H1 (cell line): ENCODE measurements around the gene FAIM2. TPM values are rescaled to one million over a fixed set of nuclear protein-coding genes. Genes with fewer than 3 reads are reported as not detected.

ENCODE experiments used
- CTCF ChIA-PET: fragments of 300-600 bp; sonication (Branson Sonifier 250); formaldehyde crosslinking; loops from one replicate; lab custom pipeline; 2021; ENCODE audit not compliant: partially characterized antibody; lab: Charles Lee
- POLR2A ChIA-PET: fragments of 300-600 bp; sonication (Branson Sonifier 250); formaldehyde crosslinking; loops from one replicate; lab custom pipeline; 2021; ENCODE audit warnings: inconsistent platforms; ENCODE audit not compliant: partially characterized antibody; lab: Charles Lee
- DNase-seq, 2 experiments: peaks; one replicate each; pipeline versions ENCODE4 v3.0.0 to v3.0.0-alpha.2; 2010 to 2022; ENCODE audit warnings: low spot score in 2 of 2, low read depth in 1 of 2, mixed read lengths in 1 of 2
- FAIRE-seq: peaks from 2 replicates; lab custom pipeline; 2011; peaks lifted over from hg19 to GRCh38; lab: Jason Lieb, UNC
- H2AFZ ChIP-seq: 2 replicates; pipeline ENCODE4 v1.8.1; 2012; ENCODE audit warnings: low read length, inconsistent platforms
- H2AK5ac ChIP-seq: 2 replicates; pipeline ENCODE4 v1.6.1; 2013; ENCODE audit warnings: low read depth, low read length
- H2BK120ac ChIP-seq: replicated peaks from 2 replicates; pipeline ENCODE3; 2013; ENCODE audit warnings: low read depth, low read length, inconsistent platforms
- H2BK12ac ChIP-seq: 2 replicates; pipeline ENCODE4 v1.6.1; 2013; ENCODE audit warnings: low read depth, low read length
- H2BK15ac ChIP-seq: 2 replicates; pipeline ENCODE4 v1.6.1; 2013; ENCODE audit warnings: low read length
- H2BK20ac ChIP-seq: 2 replicates; pipeline ENCODE4 v1.6.1; 2013; ENCODE audit warnings: low read length
- H2BK5ac ChIP-seq: 2 replicates; pipeline ENCODE4 v1.6.1; 2013; ENCODE audit warnings: low read depth, low read length
- H3K14ac ChIP-seq: 2 replicates; pipeline ENCODE4 v1.6.1; 2013; ENCODE audit warnings: inconsistent platforms; ENCODE audit not compliant: insufficient read length
- H3K18ac ChIP-seq: 2 replicates; pipeline ENCODE4 v1.6.1; 2013; ENCODE audit warnings: low read length; ENCODE audit errors: extremely low read depth
- H3K23ac ChIP-seq: 2 replicates; pipeline ENCODE4 v1.6.1; 2013; ENCODE audit warnings: inconsistent platforms; ENCODE audit not compliant: insufficient read length
- H3K23me2 ChIP-seq: 2 replicates; pipeline ENCODE4 v1.6.1; 2013; ENCODE audit warnings: low read depth, low read length
- H3K27ac ChIP-seq: 2 replicates; pipeline ENCODE4 v1.6.1; 2011; ENCODE audit warnings: low read depth, low read length, inconsistent platforms
- H3K27me3 ChIP-seq, 4 experiments: replicated peaks in 1 of 4; 1 replicate in 1 of 4; 2 replicates in 3 of 4; pipeline versions ENCODE4 v1.6.1 to v1.8.1; 2011 to 2013; ENCODE audit warnings: low read length in 3 of 4, mild to moderate bottlenecking in 3 of 4, inconsistent platforms in 2 of 4, mixed read lengths in 2 of 4, moderate library complexity in 1 of 4; ENCODE audit not compliant: control insufficient read depth in 3 of 4, insufficient read depth in 3 of 4; ENCODE audit errors: extremely low read depth in 1 of 4
- H3K36me3 ChIP-seq, 4 experiments: 2 replicates each; pipeline versions ENCODE4 v1.6.1 to v1.8.1; 2011 to 2013; ENCODE audit warnings: mild to moderate bottlenecking in 4 of 4, low read length in 3 of 4, moderate library complexity in 2 of 4, control low read depth in 1 of 4, inconsistent platforms in 1 of 4; ENCODE audit not compliant: insufficient read depth in 4 of 4, control insufficient read depth in 2 of 4
- H3K4ac ChIP-seq: replicated peaks from 2 replicates; pipeline ENCODE3; 2013; ENCODE audit warnings: low read length, low read depth, mixed read lengths, inconsistent platforms; ENCODE audit not compliant: insufficient read length
- H3K4me1 ChIP-seq, 4 experiments: replicated peaks in 1 of 4; 1 replicate in 1 of 4; 2 replicates in 3 of 4; pipeline versions ENCODE4 v1.6.1 to v1.8.1; 2011 to 2013; ENCODE audit warnings: low read length in 3 of 4, inconsistent platforms in 2 of 4, mixed read lengths in 1 of 4; ENCODE audit not compliant: insufficient read depth in 4 of 4, control insufficient read depth in 3 of 4
- H3K4me2 ChIP-seq, 2 experiments: 2 replicates each; pipeline versions ENCODE4 v1.6.1 to v1.8.1; 2011 to 2013; ENCODE audit warnings: low read depth in 2 of 2, low read length in 2 of 2, control low read depth in 1 of 2, inconsistent platforms in 1 of 2, mild to moderate bottlenecking in 1 of 2; ENCODE audit not compliant: insufficient read depth in 1 of 2
- H3K4me3 ChIP-seq, 4 experiments: fragments of 200-600, 300-600 bp in 1 of 4; sonication (generic), shearing (Covaris generic), sonication (Bioruptor Twin) in 1 of 4; 2 replicates each; pipeline versions ENCODE4 v1.5.1 to v1.8.1; 2011 to 2016; ENCODE audit warnings: low read length in 4 of 4, low read depth in 3 of 4, control low read depth in 2 of 4, inconsistent platforms in 2 of 4, mild to moderate bottlenecking in 2 of 4, mixed read lengths in 1 of 4, moderate library complexity in 1 of 4; ENCODE audit not compliant: insufficient read depth in 2 of 4; ENCODE audit errors: extremely low read depth in 1 of 4
- H3K56ac ChIP-seq: replicated peaks from 2 replicates; pipeline ENCODE3; 2013; ENCODE audit warnings: low read depth, mild to moderate bottlenecking, mixed read lengths, low read length, inconsistent platforms; ENCODE audit not compliant: insufficient read length
- H3K79me1 ChIP-seq: 2 replicates; pipeline ENCODE4 v1.6.1; 2013; ENCODE audit warnings: low read depth, low read length, control low read depth
- H3K79me2 ChIP-seq, 2 experiments: 2 replicates each; pipeline versions ENCODE4 v1.6.1 to v1.8.1; 2012 to 2013; ENCODE audit warnings: low read length in 2 of 2, mild to moderate bottlenecking in 2 of 2, inconsistent platforms in 1 of 2; ENCODE audit not compliant: insufficient read depth in 2 of 2, control insufficient read depth in 1 of 2
- H3K9ac ChIP-seq, 4 experiments: replicated peaks in 1 of 4; 1 replicate in 1 of 4; 2 replicates in 3 of 4; pipeline versions ENCODE4 v1.6.1 to v1.8.1; 2011 to 2013; ENCODE audit warnings: low read depth in 3 of 4, low read length in 3 of 4, control low read depth in 2 of 4, mild to moderate bottlenecking in 2 of 4, moderate library complexity in 2 of 4, inconsistent platforms in 1 of 4; ENCODE audit errors: extremely low read depth in 1 of 4
- H3K9me3 ChIP-seq, 2 experiments: 2 replicates each; pipeline versions ENCODE4 v1.6.1 to v1.8.1; 2012 to 2013; ENCODE audit warnings: mild to moderate bottlenecking in 2 of 2, moderate library complexity in 2 of 2, control low read depth in 1 of 2, inconsistent platforms in 1 of 2, low read depth in 1 of 2, low read length in 1 of 2, mixed read lengths in 1 of 2; ENCODE audit not compliant: insufficient read depth in 2 of 2
- H4K20me1 ChIP-seq, 2 experiments: replicated peaks in 1 of 2; 2 replicates each; pipeline versions ENCODE3 to v1.8.1; 2011 to 2013; ENCODE audit warnings: inconsistent platforms in 2 of 2, low read length in 2 of 2, mild to moderate bottlenecking in 1 of 2; ENCODE audit not compliant: insufficient read depth in 2 of 2, control insufficient read depth in 1 of 2
- H4K5ac ChIP-seq: 2 replicates; pipeline ENCODE4 v1.6.1; 2013; ENCODE audit warnings: low read length, low read depth, mixed read lengths, inconsistent platforms; ENCODE audit not compliant: insufficient read length
- H4K8ac ChIP-seq: 2 replicates; pipeline ENCODE4 v1.8.0; 2013; ENCODE audit warnings: mild to moderate bottlenecking, moderate library complexity, low read length, inconsistent platforms; ENCODE audit not compliant: insufficient read depth; ENCODE audit errors: extremely low read depth
- H4K91ac ChIP-seq: replicated peaks from 2 replicates; pipeline ENCODE3; 2013; ENCODE audit warnings: low read length, mixed read lengths, inconsistent platforms; ENCODE audit not compliant: insufficient read length
- CEBPB ChIP-seq: IDR thresholded peaks from 2 replicates; pipeline ENCODE4 v1.6.1; 2012; ENCODE audit warnings: low read depth, low read length
- GABPA ChIP-seq: IDR thresholded peaks from 2 replicates; pipeline ENCODE4 v1.6.1; 2011; ENCODE audit warnings: mild to moderate bottlenecking, low read length, moderate library complexity, borderline replicate concordance; ENCODE audit not compliant: insufficient read depth
- HDAC2 ChIP-seq, 2 experiments: fragments of 300-600 bp in 1 of 2; sonication (generic) in 1 of 2; IDR thresholded peaks; 2 replicates each; pipeline ENCODE4 v1.6.1; 2011 to 2012; ENCODE audit warnings: low read depth in 2 of 2, low read length in 2 of 2, mild to moderate bottlenecking in 2 of 2, moderate library complexity in 2 of 2, borderline replicate concordance in 1 of 2, inconsistent platforms in 1 of 2
- PHF8 ChIP-seq: fragments of 200-600 bp; sonication (generic); conservative IDR thresholded peaks from 2 replicates; pipeline ENCODE4 v1.7.1; 2012; ENCODE audit warnings: low read depth, mild to moderate bottlenecking, inconsistent platforms, low read length, moderate library complexity
- POLR2A ChIP-seq, 2 experiments: IDR thresholded peaks; 1 replicate in 1 of 2; 2 replicates in 1 of 2; pipeline ENCODE4 v1.6.1; 2011; ENCODE audit warnings: low read depth in 2 of 2, low read length in 2 of 2, mild to moderate bottlenecking in 2 of 2; ENCODE audit errors: control extremely low read depth in 1 of 2
- POU5F1 ChIP-seq: IDR thresholded peaks from 2 replicates; pipeline ENCODE4 v1.6.1; 2011; ENCODE audit warnings: low read depth, mild to moderate bottlenecking, low read length, moderate library complexity
- RFX5 ChIP-seq: IDR thresholded peaks from 2 replicates; pipeline ENCODE4 v1.6.1; 2011; ENCODE audit warnings: low read depth, low read length, improper control_type of control experiment, borderline replicate concordance
- TAF7 ChIP-seq: optimal IDR thresholded peaks from 2 replicates; pipeline ENCODE3; 2011; ENCODE audit warnings: low read depth, mild to moderate bottlenecking, inconsistent platforms, low read length, moderate library complexity, borderline replicate concordance
- TEAD4 ChIP-seq: IDR thresholded peaks from 2 replicates; pipeline ENCODE4 v1.6.1; 2012; ENCODE audit warnings: low read depth, low read length, inconsistent platforms, mixed read lengths
- WGBS, 2 experiments: shearing (Covaris generic) in 1 of 2; methylation state at CpG; one replicate each; pipeline versions ENCODE4 v1.1.6 to v1.1.7; 2013 to 2015; ENCODE audit warnings: low lambda C conversion rate in 2 of 2, mixed read lengths in 2 of 2, inconsistent platforms in 1 of 2, low coverage in 1 of 2, missing lambda C conversion rate in 1 of 2; ENCODE audit not compliant: insufficient replicate concordance in 2 of 2, insufficient coverage in 1 of 2, insufficient read length in 1 of 2; ENCODE audit errors: extremely low coverage in 1 of 2, missing lambda C conversion rate in 1 of 2; 5-methylcytosine and 5-hydroxymethylcytosine counted together
- polyA plus RNA-seq, 7 experiments: library from polyadenylated mRNA; depleted of rRNA in 3 of 7; stranded (reverse) in 5 of 7; unstranded in 2 of 7; fragments of >200 nt in 5 of 7; fragments of 200-250 nt in 2 of 7; gene quantifications; 1 replicate in 5 of 7; 2 replicates in 1 of 7; 4 replicates in 1 of 7; pipeline versions ENCODE4 v1.2.1 to v1.2.3, GENCODE V29; 2011 to 2013; ENCODE audit warnings: missing spikeins in 2 of 7, mixed read lengths in 2 of 7
- total RNA-seq: library from RNA; stranded (reverse); fragmentation: NEBNext Ultra II Directional; extraction: Animal tissue kit (Norgen Biotek cat#: 25700); gene quantifications from 2 replicates; pipeline ENCODE4 v1.2.1, GENCODE V29; 2021
- TF ChIP-seq, protein P1 (sequence below), 3 experiments: IDR thresholded peaks; 1 replicate in 2 of 3; 2 replicates in 1 of 3; pipeline versions ENCODE4 v1.5.1 to v1.6.1; 2011; ENCODE audit warnings: low read length in 3 of 3, mild to moderate bottlenecking in 3 of 3, inconsistent platforms in 2 of 3, low read depth in 1 of 3, moderate library complexity in 1 of 3; ENCODE audit not compliant: insufficient read depth in 1 of 3; ENCODE audit errors: control extremely low read depth in 1 of 3
- TF ChIP-seq, protein P2 (sequence below): IDR thresholded peaks from 2 replicates; pipeline ENCODE4 v1.6.1; 2011; ENCODE audit warnings: low read depth, mild to moderate bottlenecking, low read length; ENCODE audit not compliant: insufficient read depth

Gene FAIM2
- total and polyA plus RNA-seq, 2 of the 8 experiments (the other 6 are each of a cell fraction or from before 2014, with no cell fraction given) = 0.89 to 1.3 TPM

DNA sequence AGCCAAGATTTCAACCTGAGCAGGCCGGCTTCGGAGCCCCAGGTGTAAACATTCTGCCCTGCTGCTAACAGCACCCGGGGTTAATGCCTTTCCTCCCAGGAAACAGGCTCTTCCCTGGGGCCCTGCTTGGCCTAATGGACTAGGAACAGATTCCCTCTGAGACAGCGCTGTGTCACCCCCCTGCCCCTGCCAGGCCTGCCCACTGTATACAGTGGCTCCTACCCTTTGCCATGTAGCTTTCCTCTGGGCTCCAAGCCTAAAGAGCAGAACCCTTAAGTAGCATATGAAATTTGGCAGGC lies 32.5 kb downstream of the FAIM2 start:
- Histone ChIP-seq H2BK15ac (no peak overlapping the region), H3K36me3 (no peaks in the 10 kb centered on the region), H3K4me3 (no peak overlapping the region), H4K5ac (no peak overlapping the region), H3K23ac (no peak overlapping the region), H2BK20ac (no peak overlapping the region), H3K23me2 (no peaks in the 10 kb centered on the region), H4K20me1 (no peaks in the 10 kb centered on the region), H3K9me3 (no peaks in the 10 kb centered on the region), H3K18ac (no peak overlapping the region), H2BK5ac (no peak overlapping the region), H2AK5ac (no peak overlapping the region), H3K56ac (no peak overlapping the region), H3K79me2 (no peaks in the 10 kb centered on the region), H3K9ac (no peak overlapping the region), H3K27ac (no peak overlapping the region), H3K14ac (no peak overlapping the region), H3K4me2 (no peak overlapping the region), H4K91ac (no peak overlapping the region), H2BK12ac (no peak overlapping the region), H3K27me3 (no peaks in the 10 kb centered on the region), H3K4ac (no peak overlapping the region), H3K4me1 (peaks cover 0 to 3% (median 1%) of the 10 kb centered on the region in 4 experiments; a peak in 3 of 7 replicates), H2BK120ac (no peak overlapping the region), H2AFZ (no peak overlapping the region), H3K79me1 (no peaks in the 10 kb centered on the region), H4K8ac (no peak overlapping the region)
- no peak for FAIRE-seq
- POLR2A ChIA-PET = interaction anchor here (0.6 kb wide), 1 partner anchor 30 kb away, joined by 4 read pairs; no protein-coding TSS in a partner anchor
- DNase-seq = peak in 1 of 2 experiments; percentile 23
- WGBS, 2 experiments = 93% methylated on average over 4 of the region's 4 CpGs; no CpG with 5 or more reads in 1 of the 2 experiments
- CTCF ChIA-PET = interaction anchor here (0.5 to 10.0 kb wide), 13 partner anchors 16 to 183 kb away, joined by 3 to 137 read pairs (median 4); no protein-coding TSS in a partner anchor
- TF ChIP-seq TEAD4 (no peak), POLR2A (IDR thresholded peaks at IDR 0.05; ENCODE audit: control extremely low read depth in 1 of 2, low read depth in 2 of 2, low read length in 2 of 2) (no peak), PHF8 (no peak), GABPA (no peak), CEBPB (no peak), TAF7 (no peak), POU5F1 (no peak), HDAC2 (IDR thresholded peaks at IDR 0.05; ENCODE audit: borderline replicate concordance in 1 of 2, low read depth in 2 of 2, low read length in 2 of 2) (no peak), RFX5 (no peak)
- TF ChIP-seq, protein P1, sequence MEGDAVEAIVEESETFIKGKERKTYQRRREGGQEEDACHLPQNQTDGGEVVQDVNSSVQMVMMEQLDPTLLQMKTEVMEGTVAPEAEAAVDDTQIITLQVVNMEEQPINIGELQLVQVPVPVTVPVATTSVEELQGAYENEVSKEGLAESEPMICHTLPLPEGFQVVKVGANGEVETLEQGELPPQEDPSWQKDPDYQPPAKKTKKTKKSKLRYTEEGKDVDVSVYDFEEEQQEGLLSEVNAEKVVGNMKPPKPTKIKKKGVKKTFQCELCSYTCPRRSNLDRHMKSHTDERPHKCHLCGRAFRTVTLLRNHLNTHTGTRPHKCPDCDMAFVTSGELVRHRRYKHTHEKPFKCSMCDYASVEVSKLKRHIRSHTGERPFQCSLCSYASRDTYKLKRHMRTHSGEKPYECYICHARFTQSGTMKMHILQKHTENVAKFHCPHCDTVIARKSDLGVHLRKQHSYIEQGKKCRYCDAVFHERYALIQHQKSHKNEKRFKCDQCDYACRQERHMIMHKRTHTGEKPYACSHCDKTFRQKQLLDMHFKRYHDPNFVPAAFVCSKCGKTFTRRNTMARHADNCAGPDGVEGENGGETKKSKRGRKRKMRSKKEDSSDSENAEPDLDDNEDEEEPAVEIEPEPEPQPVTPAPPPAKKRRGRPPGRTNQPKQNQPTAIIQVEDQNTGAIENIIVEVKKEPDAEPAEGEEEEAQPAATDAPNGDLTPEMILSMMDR (IDR thresholded peaks at IDR 0.05; ENCODE audit: control extremely low read depth in 1 of 3, insufficient read depth in 1 of 3, low read depth in 1 of 3, low read length in 3 of 3) = no peak
- TF ChIP-seq, protein P2, sequence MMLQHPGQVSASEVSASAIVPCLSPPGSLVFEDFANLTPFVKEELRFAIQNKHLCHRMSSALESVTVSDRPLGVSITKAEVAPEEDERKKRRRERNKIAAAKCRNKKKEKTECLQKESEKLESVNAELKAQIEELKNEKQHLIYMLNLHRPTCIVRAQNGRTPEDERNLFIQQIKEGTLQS = no peak
